H1 (cell line): Measurements from ENCODE around the gene ZBTB49. TPM values are rescaled to one million over a fixed set of nuclear protein-coding genes. Genes with fewer than 3 reads are reported as not detected.

ENCODE experiments used
- CHD7 ChIP-seq: fragments of 300-600 bp; sonication (generic); IDR thresholded peaks from 2 replicates; pipeline ENCODE4 v1.7.1; 2012; ENCODE audit warnings: low read length, moderate library complexity, mild to moderate bottlenecking, inconsistent platforms; ENCODE audit not compliant: insufficient replicate concordance
- polyA plus RNA-seq, 7 experiments: library from polyadenylated mRNA; depleted of rRNA in 3 of 7; stranded (reverse) in 5 of 7; unstranded in 2 of 7; fragments of >200 nt in 5 of 7; fragments of 200-250 nt in 2 of 7; gene quantifications; 1 replicate in 5 of 7; 2 replicates in 1 of 7; 4 replicates in 1 of 7; pipeline versions ENCODE4 v1.2.1 to v1.2.3, GENCODE V29; 2011 to 2013; ENCODE audit warnings: missing spikeins in 2 of 7, mixed read lengths in 2 of 7
- total RNA-seq: library from RNA; stranded (reverse); fragmentation: NEBNext Ultra II Directional; extraction: Animal tissue kit (Norgen Biotek cat#: 25700); gene quantifications from 2 replicates; pipeline ENCODE4 v1.2.1, GENCODE V29; 2021

ZBTB49 gene
- total and polyA plus RNA-seq, 2 of the 8 experiments (the other 6 are each of a cell fraction or from before 2014, with no cell fraction given): 4.2 to 6.8 TPM

DNA sequence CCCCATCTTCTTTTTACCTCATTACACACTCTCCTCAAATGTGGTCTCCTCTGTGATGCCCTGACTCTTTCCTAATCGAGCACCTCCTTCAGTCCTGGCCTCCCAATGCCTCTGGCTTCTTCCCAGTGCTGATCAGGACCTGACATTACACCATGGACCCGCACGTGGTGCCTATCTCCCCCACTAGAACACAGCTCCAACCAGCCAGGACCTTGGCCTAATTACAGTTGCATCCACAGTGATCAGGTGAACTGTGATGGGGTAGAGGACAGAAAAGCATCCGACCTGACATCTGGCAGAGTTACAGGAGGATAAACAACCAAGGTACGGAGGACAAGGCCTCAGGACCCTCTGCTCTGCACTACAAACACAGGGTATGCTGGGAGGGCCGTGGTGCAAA is 12.5 kb upstream of the ZBTB49 start (continued):
- TF ChIP-seq CHD7: no peak
